D721Med (cell line): ENCODE measurements around the gene KISS1R.

Source experiments
- DNase-seq: peaks from one replicate; pipeline ENCODE4 v3.0.0; 2011; ENCODE audit warnings: low spot score; ENCODE audit not compliant: insufficient read length
- FAIRE-seq: peaks from 2 replicates; lab custom pipeline; 2011; peaks lifted over from hg19 to GRCh38; lab: Jason Lieb, UNC
- CTCF ChIP-seq: IDR thresholded peaks from 2 replicates; pipeline ENCODE4 v1.5.1; 2012; ENCODE audit warnings: mild to moderate bottlenecking, control low read depth; ENCODE audit not compliant: insufficient read depth; ENCODE audit errors: missing control alignments

Gene KISS1R

GRCh38 chr19:966485-967088, 49.5 kb downstream of the KISS1R start:
- no peak for DNase-seq
- no peak for FAIRE-seq
- TF ChIP-seq CTCF = no peak
